Measurements from ENCODE around the gene RNF180. TPM values are rescaled to one million over a fixed set of nuclear protein-coding genes. Genes with fewer than 3 reads are reported as not detected.

RNF180 gene
- polyA plus RNA-seq, 1 experiment, result 1.0 TPM

- no peak for TF ChIP-seq CTCF (IDR thresholded peaks at IDR 0.05; ENCODE audit: insufficient read depth, low read depth, low read length)
- POLR2A ChIA-PET, result no interaction called here
- H3K4me3 ChIP-seq (ENCODE audit: low read depth, low read length), result no peak overlapping the region
Measured at GRCh38 chr5:64308135-64308534, 142.5 kb downstream of the RNF180 start.

GRCh38 chr5:64312491-64312890 is 146.8 kb downstream of the RNF180 start:
- no peak for DNase-seq (ENCODE audit: low read depth)
- CTCF ChIA-PET, result no interaction called here
- no peaks in the 10 kb centered on the region for H3K36me3 ChIP-seq (ENCODE audit: control insufficient read depth, insufficient read depth, low read length)
- POLR2A ChIA-PET, result no interaction called here
- H3K4me3 ChIP-seq (ENCODE audit: low read depth, low read length), result no peak overlapping the region
- TF ChIP-seq CTCF (IDR thresholded peaks at IDR 0.05; ENCODE audit: insufficient read depth, low read depth, low read length), result no peak
- H3K27me3 ChIP-seq (ENCODE audit: control insufficient read depth, insufficient read depth, low read length), result no peaks in the 10 kb centered on the region

More at GRCh38 chr5:64308135-64308534, 142.5 kb downstream of the RNF180 start:
- CTCF ChIA-PET, result no interaction called here
- no peaks in the 10 kb centered on the region for H3K36me3 ChIP-seq (ENCODE audit: control insufficient read depth, insufficient read depth, low read length)
- no peaks in the 10 kb centered on the region for H3K27me3 ChIP-seq (ENCODE audit: control insufficient read depth, insufficient read depth, low read length)
- no peak for DNase-seq (ENCODE audit: low read depth)

- H3K36me3 ChIP-seq (ENCODE audit: control insufficient read depth, insufficient read depth, low read length), result no peaks in the 10 kb centered on the region
- no peaks in the 10 kb centered on the region for H3K27me3 ChIP-seq (ENCODE audit: control insufficient read depth, insufficient read depth, low read length)
- no peak overlapping the region for H3K4me3 ChIP-seq (ENCODE audit: low read depth, low read length)
- CTCF ChIA-PET, result no interaction called here
- no peak for TF ChIP-seq CTCF (IDR thresholded peaks at IDR 0.05; ENCODE audit: insufficient read depth, low read depth, low read length)
- DNase-seq (ENCODE audit: low read depth), result no peak
- POLR2A ChIA-PET, result no interaction called here
Measured at GRCh38 chr5:64315778-64316177, 150.1 kb downstream of the RNF180 start.

GRCh38 chr5:64318175-64318574 is 152.5 kb downstream of the RNF180 start:
- no peak overlapping the region for H3K4me3 ChIP-seq (ENCODE audit: low read depth, low read length)
- CTCF ChIA-PET, result no interaction called here
- POLR2A ChIA-PET, result interaction anchor here (0.6 kb wide), 1 partner anchor 12 kb away, joined by 3 read pairs; no protein-coding TSS in a partner anchor
- no peaks in the 10 kb centered on the region for H3K27me3 ChIP-seq (ENCODE audit: control insufficient read depth, insufficient read depth, low read length)
- no peak for DNase-seq (ENCODE audit: low read depth)
- no peak for TF ChIP-seq CTCF (IDR thresholded peaks at IDR 0.05; ENCODE audit: insufficient read depth, low read depth, low read length)
- H3K36me3 ChIP-seq (ENCODE audit: control insufficient read depth, insufficient read depth, low read length), result no peaks in the 10 kb centered on the region

- Histone ChIP-seq H3K27me3 (ENCODE audit: control insufficient read depth, insufficient read depth, low read length) (no peaks in the 10 kb centered on the region), H3K4me3 (ENCODE audit: low read depth, low read length) (no peak overlapping the region), H3K36me3 (ENCODE audit: control insufficient read depth, insufficient read depth, low read length) (no peaks in the 10 kb centered on the region)
- CTCF ChIA-PET, result no interaction called here
- POLR2A ChIA-PET, result no interaction called here
- TF ChIP-seq CTCF (IDR thresholded peaks at IDR 0.05; ENCODE audit: insufficient read depth, low read depth, low read length), result no peak
- DNase-seq (ENCODE audit: low read depth), result no peak
Measured at GRCh38 chr5:64323591-64323990, 157.9 kb downstream of the RNF180 start.
